Neural progenitor cell (in vitro differentiated cells): ENCODE results near the gene ATG5.

Experiments
- CTCF ChIP-seq: fragments of 200-600 bp; sonication (generic); IDR thresholded peaks from 2 replicates; pipeline ENCODE4 v1.5.1; 2017; ENCODE audit warnings: antibody characterized with exemption, mild to moderate bottlenecking
- EZH2 ChIP-seq: fragments of 200-600 bp; sonication (generic); IDR thresholded peaks from 2 replicates; pipeline ENCODE4 v1.6.1; 2017; ENCODE audit warnings: antibody characterized with exemption, mild to moderate bottlenecking, moderate library complexity

GRCh38 chr6:106136845-106137244, 188.7 kb downstream of the ATG5 start:
- no peak for TF ChIP-seq CTCF
- no peak for TF ChIP-seq EZH2
